Neural cell (in vitro differentiated cells): Measurements from ENCODE around the gene TGFBR3. TPM values are rescaled to one million over a fixed set of nuclear protein-coding genes. Genes with fewer than 3 reads are reported as not detected.

Experiments used
- H2AFZ ChIP-seq: fragments of 200-600, 300-800 bp; sonication (generic), shearing (Covaris generic); 2 replicates; pipeline ENCODE4 v1.6.0; 2014; ENCODE audit warnings: low read depth, mild to moderate bottlenecking, antibody characterized with exemption, low read length, moderate library complexity
- H3F3A ChIP-seq: fragments of 200-600 bp; shearing (Covaris generic); 2 replicates; pipeline ENCODE4 v1.6.1; 2016; ENCODE audit warnings: mild to moderate bottlenecking, moderate library complexity, mixed read lengths, antibody characterized with exemption, low read length; ENCODE audit not compliant: insufficient read depth, poor library complexity, severe bottlenecking
- H3K27ac ChIP-seq: fragments of 200-600, 300-800 bp; sonication (generic), shearing (Covaris generic); 2 replicates; pipeline ENCODE4 v1.5.1; 2014; ENCODE audit warnings: mild to moderate bottlenecking, low read length, moderate library complexity
- H3K27me3 ChIP-seq: fragments of 300-800, 200-600 bp; sonication (generic), shearing (Covaris generic); 2 replicates; pipeline ENCODE4 v1.6.0; 2014; ENCODE audit warnings: mild to moderate bottlenecking, low read depth, low read length, moderate library complexity; ENCODE audit not compliant: insufficient read depth
- H3K36me3 ChIP-seq: fragments of 300-800, 200-600 bp; sonication (generic), shearing (Covaris generic); 2 replicates; pipeline ENCODE4 v1.5.1; 2014; ENCODE audit warnings: mild to moderate bottlenecking, antibody characterized with exemption, low read length, moderate library complexity; ENCODE audit not compliant: insufficient read depth
- H3K4me2 ChIP-seq: fragments of 300-800, 200-600 bp; sonication (generic), shearing (Covaris generic); 2 replicates; pipeline ENCODE4 v1.6.0; 2014; ENCODE audit warnings: mild to moderate bottlenecking, low read length
- H3K4me3 ChIP-seq: fragments of 300-800, 200-600 bp; sonication (generic), shearing (Covaris generic); 2 replicates; pipeline ENCODE4 v1.5.1; 2014; ENCODE audit warnings: mild to moderate bottlenecking, low read length, moderate library complexity
- H3K79me2 ChIP-seq: fragments of 200-600 bp; shearing (Covaris generic); replicated peaks from 2 replicates; pipeline ENCODE4 v1.6.0; 2014; ENCODE audit warnings: mild to moderate bottlenecking, low read length, moderate library complexity; ENCODE audit not compliant: insufficient read depth
- H3K9ac ChIP-seq: fragments of 300-800, 200-600 bp; sonication (generic), shearing (Covaris generic); 2 replicates; pipeline ENCODE4 v1.6.1; 2016; ENCODE audit warnings: mild to moderate bottlenecking, low read length, mixed read lengths
- H3K9me2 ChIP-seq: fragments of 200-600 bp; shearing (Covaris generic); 2 replicates; pipeline ENCODE4 v1.6.1; 2016; ENCODE audit warnings: mild to moderate bottlenecking, low read length, mixed read lengths; ENCODE audit not compliant: insufficient read depth
- H3K9me3 ChIP-seq: fragments of 200-600, 300-800 bp; sonication (generic), shearing (Covaris generic); 2 replicates; pipeline ENCODE4 v1.6.1; 2016; ENCODE audit warnings: mild to moderate bottlenecking, mixed run types, low read length, moderate library complexity, mixed read lengths
- H4K20me1 ChIP-seq: fragments of 200-600 bp; shearing (Covaris generic); 2 replicates; pipeline ENCODE4 v1.6.1; 2016; ENCODE audit warnings: mild to moderate bottlenecking, mixed run types; ENCODE audit not compliant: insufficient read depth
- EP300 ChIP-seq: fragments of 450-650 bp; conservative IDR thresholded peaks from 2 replicates; pipeline ENCODE4 v1.6.1; 2014; ENCODE audit warnings: antibody characterized with exemption, mild to moderate bottlenecking, moderate library complexity; ENCODE audit not compliant: poor library complexity, severe bottlenecking
- EZH2 ChIP-seq: fragments of 200-600, 300-800 bp; shearing (Covaris generic), sonication (generic); IDR thresholded peaks from 2 replicates; pipeline ENCODE4 v1.6.1; 2014; ENCODE audit warnings: antibody characterized with exemption, low read length, borderline replicate concordance, mild to moderate bottlenecking; ENCODE audit not compliant: insufficient read depth, poor library complexity, severe bottlenecking
- MXI1 ChIP-seq: fragments of 450-650 bp; conservative IDR thresholded peaks from 2 replicates; pipeline ENCODE4 v1.6.1; 2014; ENCODE audit warnings: antibody characterized with exemption, mild to moderate bottlenecking; ENCODE audit not compliant: poor library complexity, severe bottlenecking
- POLR2AphosphoS5 ChIP-seq: IDR thresholded peaks from 2 replicates; pipeline ENCODE4 v1.6.1; 2012
- RAD21 ChIP-seq: fragments of 450-650 bp; conservative IDR thresholded peaks from 2 replicates; pipeline ENCODE4 v1.6.1; 2014; ENCODE audit warnings: antibody characterized with exemption, mild to moderate bottlenecking, moderate library complexity
- SMC3 ChIP-seq: fragments of 450-650 bp; conservative IDR thresholded peaks from 2 replicates; pipeline ENCODE4 v1.6.1; 2014; ENCODE audit warnings: antibody characterized with exemption, mild to moderate bottlenecking, moderate library complexity; ENCODE audit not compliant: poor library complexity
- TAF1 ChIP-seq: IDR thresholded peaks from 2 replicates; pipeline ENCODE4 v1.6.1; 2012; ENCODE audit warnings: low read depth
- polyA plus RNA-seq: library from polyadenylated mRNA; depleted of rRNA; stranded (reverse); fragments of >200 nt; gene quantifications from 2 replicates; pipeline ENCODE4 v1.2.3, GENCODE V29; 2014
- TF ChIP-seq, protein P1 (sequence below): IDR thresholded peaks from 2 replicates; pipeline ENCODE4 v1.6.1; 2012; ENCODE audit warnings: borderline replicate concordance
- TF ChIP-seq, protein P2 (sequence below): fragments of 450-650 bp; IDR thresholded peaks from 2 replicates; pipeline ENCODE4 v1.5.1; 2014; ENCODE audit warnings: antibody characterized with exemption, mild to moderate bottlenecking, moderate library complexity; ENCODE audit not compliant: poor library complexity, severe bottlenecking

Gene TGFBR3
- polyA plus RNA-seq, 1 donor from 2014 or later: 0.25 TPM

DNA sequence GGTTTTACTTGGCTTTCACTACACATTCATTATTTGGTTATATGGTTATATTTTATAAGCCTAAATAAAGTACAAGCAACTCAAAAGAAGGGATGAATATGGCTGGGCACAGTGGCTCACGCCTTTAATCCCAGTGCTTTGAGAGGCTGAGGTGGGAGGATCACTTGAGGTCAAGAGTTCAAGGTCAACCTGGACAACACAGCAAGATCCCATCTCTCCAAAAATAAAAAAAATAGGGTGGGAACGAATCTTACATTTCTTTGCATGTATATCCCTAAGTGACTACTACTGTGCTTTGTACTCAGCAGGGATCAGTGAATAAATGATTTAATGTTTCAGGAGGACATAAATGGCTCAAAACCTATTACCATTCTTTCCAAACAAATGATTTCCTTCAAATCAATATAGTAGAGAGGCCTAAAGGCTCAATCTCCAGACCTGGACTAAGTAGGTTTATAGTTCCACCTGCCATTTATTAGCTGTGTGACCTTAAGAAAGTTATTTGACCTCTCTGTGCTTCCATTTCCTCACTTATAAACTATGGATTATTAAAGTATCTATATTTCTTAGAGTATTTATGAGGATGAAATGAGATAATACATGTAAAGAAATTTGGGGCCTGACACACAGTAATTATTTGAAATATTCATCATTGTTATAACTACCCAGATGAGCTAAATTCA, 28.3 kb downstream of the TGFBR3 start:
- H4K20me1 ChIP-seq: no peaks in the 10 kb centered on the region

DNA sequence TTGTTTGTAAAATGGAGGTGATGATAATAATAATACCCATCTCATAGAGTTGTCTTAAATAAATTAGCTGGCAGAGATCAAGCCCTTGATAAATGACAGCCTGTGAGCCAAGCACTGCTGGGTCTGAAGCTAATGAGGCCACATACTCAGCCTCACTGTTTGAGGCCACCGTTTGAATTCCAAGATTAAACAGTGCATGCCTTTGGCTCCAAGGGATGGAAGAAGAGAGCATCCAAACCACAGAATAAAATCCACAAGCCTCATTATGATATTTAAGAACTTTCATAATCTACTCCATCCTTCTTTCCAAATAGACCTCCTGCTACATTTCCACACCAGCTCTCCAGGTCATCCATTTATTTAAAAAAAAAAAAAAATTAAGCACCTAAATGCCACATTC, 29.0 kb downstream of the TGFBR3 start:
- Histone ChIP-seq H3K4me2 (no peak overlapping the region), H4K20me1 (no peaks in the 10 kb centered on the region), H3K4me3 (no peak overlapping the region), H3K27ac (no peak overlapping the region), H3K9ac (no peak overlapping the region), H2AFZ (no peak overlapping the region), H3F3A (no peaks in the 10 kb centered on the region), H3K9me2 (no peaks in the 10 kb centered on the region), H3K27me3 (no peaks in the 10 kb centered on the region), H3K79me2 (no peaks in the 10 kb centered on the region), H3K36me3 (no peaks in the 10 kb centered on the region), H3K9me3 (no peaks in the 10 kb centered on the region)
- TF ChIP-seq, protein P1, sequence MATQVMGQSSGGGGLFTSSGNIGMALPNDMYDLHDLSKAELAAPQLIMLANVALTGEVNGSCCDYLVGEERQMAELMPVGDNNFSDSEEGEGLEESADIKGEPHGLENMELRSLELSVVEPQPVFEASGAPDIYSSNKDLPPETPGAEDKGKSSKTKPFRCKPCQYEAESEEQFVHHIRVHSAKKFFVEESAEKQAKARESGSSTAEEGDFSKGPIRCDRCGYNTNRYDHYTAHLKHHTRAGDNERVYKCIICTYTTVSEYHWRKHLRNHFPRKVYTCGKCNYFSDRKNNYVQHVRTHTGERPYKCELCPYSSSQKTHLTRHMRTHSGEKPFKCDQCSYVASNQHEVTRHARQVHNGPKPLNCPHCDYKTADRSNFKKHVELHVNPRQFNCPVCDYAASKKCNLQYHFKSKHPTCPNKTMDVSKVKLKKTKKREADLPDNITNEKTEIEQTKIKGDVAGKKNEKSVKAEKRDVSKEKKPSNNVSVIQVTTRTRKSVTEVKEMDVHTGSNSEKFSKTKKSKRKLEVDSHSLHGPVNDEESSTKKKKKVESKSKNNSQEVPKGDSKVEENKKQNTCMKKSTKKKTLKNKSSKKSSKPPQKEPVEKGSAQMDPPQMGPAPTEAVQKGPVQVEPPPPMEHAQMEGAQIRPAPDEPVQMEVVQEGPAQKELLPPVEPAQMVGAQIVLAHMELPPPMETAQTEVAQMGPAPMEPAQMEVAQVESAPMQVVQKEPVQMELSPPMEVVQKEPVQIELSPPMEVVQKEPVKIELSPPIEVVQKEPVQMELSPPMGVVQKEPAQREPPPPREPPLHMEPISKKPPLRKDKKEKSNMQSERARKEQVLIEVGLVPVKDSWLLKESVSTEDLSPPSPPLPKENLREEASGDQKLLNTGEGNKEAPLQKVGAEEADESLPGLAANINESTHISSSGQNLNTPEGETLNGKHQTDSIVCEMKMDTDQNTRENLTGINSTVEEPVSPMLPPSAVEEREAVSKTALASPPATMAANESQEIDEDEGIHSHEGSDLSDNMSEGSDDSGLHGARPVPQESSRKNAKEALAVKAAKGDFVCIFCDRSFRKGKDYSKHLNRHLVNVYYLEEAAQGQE: no peak
- TF ChIP-seq POLR2AphosphoS5 (no peak), EP300 (no peak), RAD21 (no peak), SMC3 (no peak), MXI1 (no peak), EZH2 (no peak), TAF1 (no peak)
- TF ChIP-seq, protein P2, sequence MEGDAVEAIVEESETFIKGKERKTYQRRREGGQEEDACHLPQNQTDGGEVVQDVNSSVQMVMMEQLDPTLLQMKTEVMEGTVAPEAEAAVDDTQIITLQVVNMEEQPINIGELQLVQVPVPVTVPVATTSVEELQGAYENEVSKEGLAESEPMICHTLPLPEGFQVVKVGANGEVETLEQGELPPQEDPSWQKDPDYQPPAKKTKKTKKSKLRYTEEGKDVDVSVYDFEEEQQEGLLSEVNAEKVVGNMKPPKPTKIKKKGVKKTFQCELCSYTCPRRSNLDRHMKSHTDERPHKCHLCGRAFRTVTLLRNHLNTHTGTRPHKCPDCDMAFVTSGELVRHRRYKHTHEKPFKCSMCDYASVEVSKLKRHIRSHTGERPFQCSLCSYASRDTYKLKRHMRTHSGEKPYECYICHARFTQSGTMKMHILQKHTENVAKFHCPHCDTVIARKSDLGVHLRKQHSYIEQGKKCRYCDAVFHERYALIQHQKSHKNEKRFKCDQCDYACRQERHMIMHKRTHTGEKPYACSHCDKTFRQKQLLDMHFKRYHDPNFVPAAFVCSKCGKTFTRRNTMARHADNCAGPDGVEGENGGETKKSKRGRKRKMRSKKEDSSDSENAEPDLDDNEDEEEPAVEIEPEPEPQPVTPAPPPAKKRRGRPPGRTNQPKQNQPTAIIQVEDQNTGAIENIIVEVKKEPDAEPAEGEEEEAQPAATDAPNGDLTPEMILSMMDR: no peak

More for the DNA sequence above, 28.3 kb downstream of the TGFBR3 start:
- Histone ChIP-seq H3K27me3 (no peaks in the 10 kb centered on the region), H2AFZ (no peak overlapping the region), H3F3A (no peaks in the 10 kb centered on the region), H3K9me3 (no peaks in the 10 kb centered on the region), H3K4me3 (no peak overlapping the region), H3K27ac (no peak overlapping the region), H3K79me2 (no peaks in the 10 kb centered on the region), H3K36me3 (no peaks in the 10 kb centered on the region), H3K4me2 (no peak overlapping the region), H3K9me2 (no peaks in the 10 kb centered on the region), H3K9ac (no peak overlapping the region)
- TF ChIP-seq, protein P1: no peak
- TF ChIP-seq TAF1 (no peak), SMC3 (no peak), EZH2 (no peak), RAD21 (no peak), MXI1 (no peak), POLR2AphosphoS5 (no peak), EP300 (no peak)
- TF ChIP-seq, protein P2: no peak
